Uterus (tissue), 2 donors: ENCODE measurements around the gene MMP17.

Experiments
- POLR2A ChIP-seq, 2 donors: fragments of 450-650 bp; IDR thresholded peaks; one replicate each; pipeline ENCODE4 v1.6.1; 2016; ENCODE audit warnings: antibody characterized with exemption in 2 of 2, mild to moderate bottlenecking in 1 of 2, moderate library complexity in 1 of 2
- TF ChIP-seq, protein P1 (sequence below), 4 experiments: fragments of 200-600 bp in 2 of 4; fragments of 450-650 bp in 2 of 4; sonication (generic) in 2 of 4; IDR thresholded peaks; one replicate each; pipeline ENCODE4 v1.5.1; 2016 to 2019; ENCODE audit warnings: antibody characterized with exemption in 4 of 4, mild to moderate bottlenecking in 2 of 4, moderate library complexity in 1 of 4

DNA sequence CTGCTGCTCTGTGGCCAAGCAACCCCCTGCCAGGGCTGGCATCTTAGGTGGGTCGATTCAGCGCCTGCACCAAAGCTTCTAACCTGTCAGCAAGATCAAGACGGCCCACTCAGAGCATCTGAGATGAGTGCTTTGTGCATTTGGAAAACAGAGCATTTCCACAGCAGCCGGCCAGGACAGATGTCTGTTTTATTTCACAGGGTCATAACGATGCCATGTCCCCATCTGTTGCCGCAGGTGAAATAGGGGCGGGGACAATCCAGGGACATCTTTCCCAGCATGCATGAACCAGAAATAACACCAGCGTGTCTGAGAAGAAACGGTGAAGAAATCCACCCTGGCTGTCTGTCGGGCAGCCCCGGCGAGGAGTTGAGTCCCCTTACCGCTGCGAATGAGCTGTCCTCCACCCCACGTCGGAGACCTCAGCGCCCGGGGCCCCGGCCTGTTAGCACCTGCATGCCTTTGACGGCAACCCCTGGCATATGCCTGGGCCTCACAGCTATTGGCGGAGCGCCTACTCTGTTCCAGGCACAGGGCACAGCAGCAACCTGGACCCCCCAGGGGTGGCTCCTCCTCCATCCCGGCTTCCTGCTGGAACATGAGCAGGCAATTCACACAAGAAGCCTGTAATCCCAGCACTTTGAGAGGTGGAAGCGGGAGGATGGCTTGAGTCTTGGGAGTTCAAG is 35.7 kb downstream of the MMP17 start:
- TF ChIP-seq, protein P1, sequence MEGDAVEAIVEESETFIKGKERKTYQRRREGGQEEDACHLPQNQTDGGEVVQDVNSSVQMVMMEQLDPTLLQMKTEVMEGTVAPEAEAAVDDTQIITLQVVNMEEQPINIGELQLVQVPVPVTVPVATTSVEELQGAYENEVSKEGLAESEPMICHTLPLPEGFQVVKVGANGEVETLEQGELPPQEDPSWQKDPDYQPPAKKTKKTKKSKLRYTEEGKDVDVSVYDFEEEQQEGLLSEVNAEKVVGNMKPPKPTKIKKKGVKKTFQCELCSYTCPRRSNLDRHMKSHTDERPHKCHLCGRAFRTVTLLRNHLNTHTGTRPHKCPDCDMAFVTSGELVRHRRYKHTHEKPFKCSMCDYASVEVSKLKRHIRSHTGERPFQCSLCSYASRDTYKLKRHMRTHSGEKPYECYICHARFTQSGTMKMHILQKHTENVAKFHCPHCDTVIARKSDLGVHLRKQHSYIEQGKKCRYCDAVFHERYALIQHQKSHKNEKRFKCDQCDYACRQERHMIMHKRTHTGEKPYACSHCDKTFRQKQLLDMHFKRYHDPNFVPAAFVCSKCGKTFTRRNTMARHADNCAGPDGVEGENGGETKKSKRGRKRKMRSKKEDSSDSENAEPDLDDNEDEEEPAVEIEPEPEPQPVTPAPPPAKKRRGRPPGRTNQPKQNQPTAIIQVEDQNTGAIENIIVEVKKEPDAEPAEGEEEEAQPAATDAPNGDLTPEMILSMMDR (IDR thresholded peaks at IDR 0.05), result no peak
- no peak for TF ChIP-seq POLR2A (IDR thresholded peaks at IDR 0.05)
